GM12873 (cell line): ENCODE data around the gene GPR162.

Source experiments
- TF ChIP-seq, protein P1 (sequence below): IDR thresholded peaks from 2 replicates; pipeline ENCODE4 v1.5.1; 2012; ENCODE audit warnings: low read depth, mild to moderate bottlenecking, moderate library complexity, low read length, control low read depth; ENCODE audit not compliant: insufficient read depth; ENCODE audit errors: missing control alignments

The GPR162 gene

DNA sequence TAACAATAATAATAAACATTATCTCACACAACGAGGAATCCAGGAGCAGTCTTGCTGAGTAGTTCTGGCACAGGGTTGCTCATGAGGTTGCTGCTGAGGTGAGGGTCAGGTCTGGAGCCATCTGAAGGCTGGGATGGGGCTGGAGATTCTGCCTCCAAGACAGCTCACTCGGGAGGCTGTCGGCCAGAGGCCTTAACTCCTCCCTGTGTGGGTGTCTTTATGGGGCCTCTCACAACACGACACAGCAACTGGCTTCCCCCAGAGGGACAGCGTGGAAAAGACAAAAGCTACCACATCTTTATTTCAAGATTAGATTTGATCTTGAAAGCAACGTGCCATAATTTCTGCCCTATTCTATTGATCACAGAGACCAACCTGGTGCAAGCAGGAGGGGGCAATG is 39.5 kb upstream of the GPR162 start:
- TF ChIP-seq, protein P1, sequence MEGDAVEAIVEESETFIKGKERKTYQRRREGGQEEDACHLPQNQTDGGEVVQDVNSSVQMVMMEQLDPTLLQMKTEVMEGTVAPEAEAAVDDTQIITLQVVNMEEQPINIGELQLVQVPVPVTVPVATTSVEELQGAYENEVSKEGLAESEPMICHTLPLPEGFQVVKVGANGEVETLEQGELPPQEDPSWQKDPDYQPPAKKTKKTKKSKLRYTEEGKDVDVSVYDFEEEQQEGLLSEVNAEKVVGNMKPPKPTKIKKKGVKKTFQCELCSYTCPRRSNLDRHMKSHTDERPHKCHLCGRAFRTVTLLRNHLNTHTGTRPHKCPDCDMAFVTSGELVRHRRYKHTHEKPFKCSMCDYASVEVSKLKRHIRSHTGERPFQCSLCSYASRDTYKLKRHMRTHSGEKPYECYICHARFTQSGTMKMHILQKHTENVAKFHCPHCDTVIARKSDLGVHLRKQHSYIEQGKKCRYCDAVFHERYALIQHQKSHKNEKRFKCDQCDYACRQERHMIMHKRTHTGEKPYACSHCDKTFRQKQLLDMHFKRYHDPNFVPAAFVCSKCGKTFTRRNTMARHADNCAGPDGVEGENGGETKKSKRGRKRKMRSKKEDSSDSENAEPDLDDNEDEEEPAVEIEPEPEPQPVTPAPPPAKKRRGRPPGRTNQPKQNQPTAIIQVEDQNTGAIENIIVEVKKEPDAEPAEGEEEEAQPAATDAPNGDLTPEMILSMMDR, result no peak

DNA sequence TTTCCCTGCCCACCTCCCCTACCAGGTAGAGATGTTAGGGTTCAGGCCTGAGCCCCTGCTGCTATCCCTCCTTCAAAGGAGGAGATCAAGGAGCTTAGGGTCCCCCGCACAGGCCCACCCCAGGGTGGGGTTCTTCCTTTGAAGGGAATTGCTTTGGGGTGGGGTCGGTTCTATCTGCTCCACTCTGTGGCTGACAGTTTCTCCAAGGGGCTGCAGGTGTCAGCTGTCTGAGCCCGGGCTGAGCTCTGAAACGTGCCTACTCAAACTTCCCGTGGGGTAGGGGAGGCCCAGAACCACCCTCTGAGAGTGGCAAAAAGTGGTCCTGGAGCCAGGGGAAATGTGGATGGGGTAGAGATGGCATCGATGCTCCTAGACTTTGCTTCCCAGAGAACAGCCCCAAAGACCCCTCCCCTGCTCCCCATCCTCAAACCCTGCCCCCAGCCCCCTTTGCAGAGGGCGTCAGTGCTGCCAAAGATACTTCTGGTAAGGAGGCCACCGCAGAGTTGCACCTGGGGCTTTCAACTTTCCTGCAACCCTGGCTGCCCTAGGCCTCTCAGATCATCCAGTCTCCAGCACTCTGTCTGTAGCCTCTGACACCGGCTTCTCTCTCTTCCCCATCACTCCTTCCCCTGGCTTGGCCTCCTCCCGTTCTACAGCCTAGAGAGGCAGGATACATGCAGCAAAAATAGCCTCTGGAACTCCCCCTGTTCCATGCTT is 38.6 kb upstream of the GPR162 start:
- TF ChIP-seq, protein P1, result no peak

DNA sequence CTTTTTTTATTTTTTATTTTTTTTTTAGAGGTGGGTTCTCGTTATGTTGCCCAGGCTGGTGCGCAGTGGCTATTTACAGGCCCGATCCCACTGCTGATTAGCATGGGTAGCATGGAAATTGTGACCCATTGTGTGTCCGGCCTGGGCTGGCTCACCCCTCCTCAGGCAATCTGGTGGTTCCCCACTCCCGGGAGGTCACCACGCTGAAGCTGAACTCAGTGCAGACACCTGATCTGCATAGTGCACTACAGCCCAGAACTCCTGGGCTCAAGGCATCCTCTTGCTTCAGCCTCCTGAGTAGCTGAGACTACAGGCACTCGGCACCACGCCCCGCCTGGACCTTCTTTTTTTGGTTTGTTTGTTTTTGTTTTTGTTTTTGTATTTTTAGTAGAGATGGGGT is 37.8 kb upstream of the GPR162 start:
- TF ChIP-seq, protein P1, result no peak

DNA sequence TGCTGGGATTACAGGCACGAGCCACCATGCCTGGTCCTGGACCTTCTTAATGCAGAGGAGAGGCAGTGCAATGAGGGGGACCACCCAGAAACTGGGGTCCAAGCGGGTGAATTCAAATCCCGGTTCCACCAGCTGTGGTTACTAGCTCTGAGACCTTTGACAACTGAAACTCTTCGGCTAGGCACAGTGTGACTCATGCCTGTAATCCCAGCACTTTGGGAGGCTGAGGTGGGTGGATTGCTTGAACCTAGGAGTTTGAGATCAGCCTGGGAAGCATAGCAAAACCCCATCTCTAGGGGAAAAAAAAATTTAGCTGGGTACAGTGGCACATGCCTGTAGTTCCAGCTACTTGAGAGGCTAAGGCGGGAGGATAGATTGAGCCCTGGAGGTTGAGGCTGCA is 37.3 kb upstream of the GPR162 start:
- TF ChIP-seq, protein P1, result no peak

DNA sequence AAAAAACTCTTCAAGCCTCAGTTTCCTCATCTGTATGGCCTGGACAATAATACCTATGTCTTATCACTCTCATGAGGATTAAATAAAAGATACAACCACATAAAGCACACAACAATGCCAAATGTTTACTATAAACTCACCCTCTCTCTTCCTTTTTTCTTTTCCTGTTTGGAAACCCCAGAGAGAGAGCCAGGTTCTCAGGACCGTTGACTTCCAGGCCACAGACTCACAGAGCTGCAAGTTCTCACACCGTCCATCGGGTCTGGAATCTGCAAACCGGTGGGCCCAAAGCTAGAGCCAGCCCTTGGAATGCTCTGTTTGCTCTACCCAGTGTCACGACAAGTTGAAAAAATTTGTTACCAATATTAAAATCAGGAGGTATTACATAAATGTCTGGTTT is 36.9 kb upstream of the GPR162 start:
- TF ChIP-seq, protein P1, result no peak

DNA sequence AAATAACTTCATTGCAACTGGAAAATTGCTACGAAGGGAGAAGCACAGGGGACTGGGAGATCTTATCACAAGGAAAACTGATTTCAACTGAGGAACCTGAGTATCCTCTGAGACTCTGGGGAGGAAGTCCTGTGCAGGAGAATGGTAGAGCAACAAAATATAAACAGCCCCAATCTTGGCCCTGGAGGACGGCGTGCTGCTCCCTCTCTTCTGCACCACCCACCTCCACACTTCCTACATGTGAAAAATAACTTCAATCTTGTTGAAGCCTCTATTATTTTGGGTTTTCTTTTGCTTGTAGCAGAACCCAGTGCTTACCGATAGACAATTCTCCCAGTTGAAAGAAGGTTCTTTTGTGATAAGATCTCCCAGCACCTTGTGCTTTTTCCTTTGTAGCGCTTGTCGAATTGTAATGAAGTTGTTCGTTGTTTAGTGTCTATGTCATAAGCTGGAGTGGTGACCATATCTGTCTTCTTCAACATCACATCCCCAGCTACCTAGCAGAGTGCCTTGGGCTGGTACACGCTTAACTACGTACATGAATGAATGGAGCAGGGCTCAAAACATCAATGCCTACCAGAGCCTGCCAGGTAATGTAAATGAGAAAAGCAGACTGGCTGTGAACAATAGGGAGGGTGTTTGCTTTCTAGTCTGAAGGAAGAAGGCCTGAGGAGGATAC is 35.1 kb upstream of the GPR162 start:
- TF ChIP-seq, protein P1, result no peak

DNA sequence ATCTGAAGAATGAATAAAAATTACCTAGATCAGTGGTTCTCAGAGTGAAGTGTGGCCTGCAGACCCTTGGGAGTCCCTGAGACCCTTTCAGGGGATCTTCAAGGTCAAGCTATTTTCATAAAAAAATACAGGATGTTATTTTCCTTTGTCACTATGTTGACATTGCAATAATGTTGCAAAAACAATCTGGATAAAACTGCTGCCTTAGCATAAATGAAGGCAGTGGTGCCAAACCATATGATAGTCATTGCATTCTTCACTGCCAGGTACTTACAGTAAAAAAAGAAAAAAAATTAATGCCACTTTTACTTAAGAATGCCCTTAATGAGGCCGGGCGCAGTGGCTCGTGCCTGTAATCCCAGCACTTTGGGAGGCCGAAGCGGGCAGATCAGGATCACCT is 34.3 kb upstream of the GPR162 start:
- TF ChIP-seq, protein P1, result no peak
